Chondrocyte (in vitro differentiated cells): ENCODE data around the gene STAT3. TPM values are rescaled to one million over a fixed set of nuclear protein-coding genes. Genes with fewer than 3 reads are reported as not detected.

ENCODE experiments used
- DNase-seq: peaks from one replicate; pipeline ENCODE4 v3.0.0; 2021; ENCODE audit warnings: mixed read lengths, low spot score
- H3K27ac Mint-ChIP-seq: one replicate; pipeline ENCODE4 v1.8.0; 2021; ENCODE audit warnings: mild to moderate bottlenecking, moderate library complexity, mixed read lengths; ENCODE audit not compliant: unreplicated experiment
- H3K27me3 Mint-ChIP-seq: 2 replicates; pipeline ENCODE4 v1.8.0; 2021; ENCODE audit warnings: low read depth, mixed read lengths
- H3K36me3 Mint-ChIP-seq: 2 replicates; pipeline ENCODE4 v1.8.0; 2021; ENCODE audit warnings: low read depth, mixed read lengths
- H3K4me1 Mint-ChIP-seq: 2 replicates; pipeline ENCODE4 v1.8.0; 2021; ENCODE audit warnings: low read depth, mild to moderate bottlenecking, mixed read lengths
- H3K4me3 Mint-ChIP-seq: one replicate; pipeline ENCODE4 v1.8.0; 2021; ENCODE audit warnings: mild to moderate bottlenecking, moderate library complexity, mixed read lengths; ENCODE audit not compliant: unreplicated experiment
- H3K9me3 Mint-ChIP-seq: 2 replicates; pipeline ENCODE4 v1.8.0; 2021; ENCODE audit warnings: low read depth, mixed read lengths
- CTCF ChIP-seq: fragments of 200-600 bp; sonication (generic); IDR thresholded peaks from 2 replicates; pipeline ENCODE4 v1.5.0; 2021; ENCODE audit warnings: antibody characterized with exemption, mild to moderate bottlenecking, moderate library complexity
- total RNA-seq: library from RNA; stranded (reverse); gene quantifications from 3 replicates; pipeline ENCODE4 v1.2.1, GENCODE V29; 2021

Gene STAT3
- total RNA-seq, 1 donor from 2014 or later = 164 TPM

GRCh38 chr17:42340691-42341127, 47.5 kb downstream of the STAT3 start:
- Mint-ChIP-seq H3K4me1 (peaks cover 18% of the 10 kb centered on the region), H3K9me3 (no peaks in the 10 kb centered on the region), H3K4me3 (no peak overlapping the region), H3K27ac (peak overlapping the region; percentile 58), H3K27me3 (no peaks in the 10 kb centered on the region), H3K36me3 (peaks cover 30% of the 10 kb centered on the region)
- no peak for DNase-seq
- no peak for TF ChIP-seq CTCF

GRCh38 chr17:42339221-42339620, 49.0 kb downstream of the STAT3 start:
- H3K4me1 Mint-ChIP-seq = peaks cover 20% of the 10 kb centered on the region
- TF ChIP-seq CTCF = no peak
- no peak for DNase-seq
- peak overlapping the region; percentile 76 for H3K27ac Mint-ChIP-seq
- H3K36me3 Mint-ChIP-seq = peaks cover 27% of the 10 kb centered on the region
- no peak overlapping the region for H3K4me3 Mint-ChIP-seq
- no peaks in the 10 kb centered on the region for H3K27me3 Mint-ChIP-seq
- H3K9me3 Mint-ChIP-seq = no peaks in the 10 kb centered on the region

GRCh38 chr17:42338427-42338985, 49.7 kb downstream of the STAT3 start:
- TF ChIP-seq CTCF = no peak
- Mint-ChIP-seq H3K36me3 (peaks cover 27% of the 10 kb centered on the region), H3K4me3 (no peak overlapping the region), H3K27me3 (no peaks in the 10 kb centered on the region), H3K27ac (peak overlapping the region; percentile 65), H3K4me1 (peaks cover 20% of the 10 kb centered on the region), H3K9me3 (no peaks in the 10 kb centered on the region)
- DNase-seq = no peak

DNA sequence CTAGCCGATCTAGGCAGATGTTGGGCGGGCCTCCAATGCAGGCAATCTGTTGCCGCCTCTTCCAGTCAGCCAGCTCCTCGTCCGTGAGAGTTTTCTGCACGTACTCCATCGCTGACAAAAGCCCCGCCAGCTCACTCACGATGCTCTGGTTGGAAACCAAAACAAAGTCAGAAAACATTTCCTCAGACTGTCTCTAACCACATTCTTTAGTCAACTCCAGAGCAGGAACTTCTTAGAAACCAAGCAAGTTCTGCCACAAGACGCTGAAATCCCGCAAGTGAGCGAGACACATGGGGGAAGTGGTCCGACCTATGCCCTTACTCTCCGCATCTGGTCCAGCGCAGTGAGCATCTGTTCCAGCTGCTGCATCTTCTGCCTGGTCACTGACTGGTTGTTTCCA, 50.8 kb downstream of the STAT3 start:
- Mint-ChIP-seq H3K4me3 (no peak overlapping the region), H3K9me3 (no peaks in the 10 kb centered on the region), H3K27ac (peak overlapping the region; percentile 87), H3K4me1 (peaks cover 16% of the 10 kb centered on the region), H3K36me3 (peaks cover 30% of the 10 kb centered on the region), H3K27me3 (no peaks in the 10 kb centered on the region)
- no peak for DNase-seq
- no peak for TF ChIP-seq CTCF

GRCh38 chr17:42334677-42335076, 53.6 kb downstream of the STAT3 start:
- H3K27ac Mint-ChIP-seq = peak overlapping the region; percentile 54
- H3K4me3 Mint-ChIP-seq = no peak overlapping the region
- peaks cover 19% of the 10 kb centered on the region for H3K4me1 Mint-ChIP-seq
- DNase-seq = no peak
- TF ChIP-seq CTCF = peak; percentile 76
- peaks cover 30% of the 10 kb centered on the region for H3K36me3 Mint-ChIP-seq
- H3K27me3 Mint-ChIP-seq = no peaks in the 10 kb centered on the region
- no peaks in the 10 kb centered on the region for H3K9me3 Mint-ChIP-seq
